GM21528 (cell line): ENCODE data around the gene NEGR1.

Experiments
- ATAC-seq: cut with Tn5 transposase; IDR thresholded peaks from one replicate; pipeline ENCODE4 v1.9.1; 2021; ENCODE audit warnings: mild to moderate bottlenecking, moderate library complexity; ENCODE audit not compliant: unreplicated experiment, low FRiP score

The NEGR1 gene

GRCh38 chr1:71599306-71599705 is 683.0 kb downstream of the NEGR1 start:
- no peak for ATAC-seq

DNA sequence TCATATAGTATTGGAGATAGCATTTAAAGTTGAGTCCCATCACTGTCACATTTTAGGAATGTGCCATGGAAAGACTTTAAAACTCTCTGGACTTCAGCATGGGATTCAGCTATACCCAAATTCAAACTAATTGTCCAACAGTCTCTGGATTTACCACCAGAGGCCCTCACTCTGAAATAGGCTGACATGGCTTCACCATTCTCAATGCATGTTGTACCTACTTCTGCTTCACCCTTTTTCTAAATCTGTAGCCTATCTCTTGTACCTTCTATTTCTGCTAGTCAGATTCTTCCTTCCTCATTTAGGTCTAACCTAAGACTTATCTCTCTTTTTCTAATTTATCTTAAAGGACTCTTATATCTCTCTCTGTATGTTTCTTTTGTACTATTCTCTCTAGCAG is 688.8 kb downstream of the NEGR1 start:
- no peak for ATAC-seq

DNA sequence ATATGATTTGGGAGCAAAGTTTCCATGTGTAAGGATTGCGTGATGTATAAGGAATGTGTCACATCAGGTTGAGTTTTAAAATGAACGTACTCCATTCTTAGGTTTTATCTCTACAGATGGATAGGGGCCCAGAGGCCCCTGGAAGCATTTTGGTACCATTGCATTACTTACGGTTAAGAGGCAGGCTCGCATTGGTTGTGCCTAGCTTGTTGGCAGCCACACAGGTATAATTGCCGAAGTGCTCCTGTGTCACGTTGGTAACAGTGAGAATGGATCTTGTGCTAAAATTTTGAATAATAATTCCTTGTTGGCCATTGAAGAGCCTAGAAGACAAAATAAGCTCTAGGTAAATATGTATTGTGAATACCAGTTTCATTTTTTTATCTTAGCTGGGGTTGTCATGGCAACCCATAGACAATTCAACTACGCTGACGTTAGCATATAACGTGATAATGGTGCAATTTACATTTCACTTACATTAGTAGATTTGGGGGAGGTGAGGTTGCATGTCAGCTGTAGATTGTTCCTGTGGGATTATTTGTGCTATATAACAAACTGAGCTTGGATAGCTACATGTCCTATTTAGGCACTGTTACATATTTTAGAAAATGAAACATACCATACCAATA is 689.6 kb downstream of the NEGR1 start:
- ATAC-seq: no peak

DNA sequence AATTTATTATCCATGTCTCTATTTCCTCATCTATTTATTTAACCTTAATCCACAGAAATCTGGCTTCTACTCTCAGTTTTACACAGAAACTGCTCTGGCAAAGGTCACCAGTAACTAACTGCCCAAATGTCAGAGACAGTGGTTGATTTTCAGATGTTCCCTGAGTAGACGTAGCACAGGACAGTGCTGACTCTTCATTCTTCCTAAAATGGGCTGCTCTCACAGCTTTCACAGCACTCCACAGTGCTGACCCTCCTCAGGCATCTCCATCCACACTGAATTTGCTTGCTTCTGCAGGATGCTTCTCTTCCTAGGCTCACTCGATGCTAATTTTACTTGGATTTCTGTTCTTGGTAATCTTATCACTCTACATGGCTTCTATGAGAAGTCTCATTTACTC is 693.3 kb downstream of the NEGR1 start:
- ATAC-seq: no peak

DNA sequence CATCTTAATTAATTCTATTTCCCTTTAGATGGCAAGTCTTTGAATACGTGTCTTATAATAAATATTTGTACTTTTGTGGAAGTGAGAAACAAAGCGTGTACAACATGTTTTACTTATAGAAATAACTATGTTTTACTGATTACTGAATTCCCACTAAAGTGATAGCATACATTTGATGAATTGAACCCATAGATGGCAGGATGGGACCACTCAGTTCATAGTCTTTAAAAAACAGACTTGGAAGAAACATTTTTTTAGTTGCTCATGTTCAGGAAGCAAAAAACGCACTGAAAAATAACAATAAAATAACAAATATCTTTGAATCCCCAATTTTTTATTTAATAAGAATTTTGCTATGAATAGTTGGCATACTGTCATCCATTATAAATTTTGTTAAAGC is 694.4 kb downstream of the NEGR1 start:
- no peak for ATAC-seq

- no peak for ATAC-seq
These were observed 696.3 kb downstream of the NEGR1 start for GRCh38 chr1:71586030-71586429.

GRCh38 chr1:71583756-71584155 is 698.6 kb downstream of the NEGR1 start:
- no peak for ATAC-seq

GRCh38 chr1:71582673-71583072 is 699.7 kb downstream of the NEGR1 start:
- ATAC-seq: no peak

DNA sequence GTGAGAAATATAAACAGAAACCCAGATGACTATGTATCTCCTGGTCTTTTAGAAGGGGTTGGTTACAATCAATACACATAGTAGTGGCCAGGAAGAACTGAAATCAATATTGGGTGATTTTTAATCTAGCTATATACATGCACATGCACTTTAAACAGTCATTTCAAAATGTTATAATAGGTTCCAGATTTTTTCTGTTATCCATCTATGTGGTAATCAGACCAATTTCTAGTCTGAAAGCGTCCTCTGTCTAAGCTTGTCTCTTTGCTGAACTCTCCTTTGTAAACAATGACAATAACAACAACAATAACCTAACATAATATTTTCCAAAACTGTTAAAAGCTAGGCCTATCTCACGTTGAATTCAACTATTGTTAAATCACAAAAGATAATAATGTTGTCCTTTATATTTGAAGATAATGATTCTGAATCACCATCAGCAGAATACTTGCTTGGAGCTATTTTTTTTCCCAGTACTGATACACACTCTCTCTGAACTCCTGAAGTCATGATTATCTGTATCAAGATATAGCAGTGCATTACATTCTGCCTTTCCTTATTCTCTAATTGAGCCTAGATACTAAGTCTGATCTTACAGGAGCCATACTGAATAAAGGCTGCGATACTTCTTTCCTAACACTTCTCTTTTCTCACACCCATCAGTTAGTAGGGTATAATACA is 704.7 kb downstream of the NEGR1 start:
- ATAC-seq: no peak

- ATAC-seq: no peak
These were observed 710.3 kb downstream of the NEGR1 start for GRCh38 chr1:71572038-71572437.

DNA sequence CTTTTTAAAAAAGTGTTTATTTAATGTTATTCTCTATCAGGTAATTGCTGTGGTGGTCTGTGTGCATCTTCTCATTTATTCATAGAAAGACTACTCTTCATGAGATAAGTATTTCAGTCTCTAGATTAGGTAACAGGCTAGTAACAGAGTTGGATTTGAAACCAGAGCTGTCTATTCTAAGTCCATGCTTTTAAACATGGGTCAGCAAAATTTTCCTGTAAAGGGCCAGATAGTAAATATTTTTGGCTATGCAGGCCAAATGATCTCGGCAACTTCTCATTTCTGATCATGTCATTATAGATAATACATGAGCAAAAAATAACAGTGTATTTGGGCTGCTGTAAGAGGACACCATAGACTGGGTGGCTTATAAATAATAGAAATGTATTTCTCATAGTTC is 715.9 kb downstream of the NEGR1 start:
- no peak for ATAC-seq

DNA sequence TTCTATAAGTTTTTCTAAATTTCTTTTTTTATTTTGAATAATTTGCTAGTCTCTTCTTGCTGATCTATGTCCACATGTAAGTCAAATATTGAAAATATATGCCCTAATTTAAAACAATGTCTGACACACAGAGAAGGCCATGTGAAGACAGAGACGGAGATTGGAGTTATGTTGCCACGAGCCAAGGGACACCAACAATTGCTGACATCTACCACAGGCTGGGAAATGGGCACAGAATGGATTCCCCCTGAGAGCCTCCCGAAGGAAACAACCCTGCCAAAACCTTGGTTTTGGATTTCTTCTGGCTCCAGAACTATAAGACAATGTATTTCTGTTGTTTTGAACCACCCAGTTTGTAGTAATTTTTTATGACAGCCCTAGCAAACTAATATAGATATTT is 716.5 kb downstream of the NEGR1 start:
- ATAC-seq: no peak

DNA sequence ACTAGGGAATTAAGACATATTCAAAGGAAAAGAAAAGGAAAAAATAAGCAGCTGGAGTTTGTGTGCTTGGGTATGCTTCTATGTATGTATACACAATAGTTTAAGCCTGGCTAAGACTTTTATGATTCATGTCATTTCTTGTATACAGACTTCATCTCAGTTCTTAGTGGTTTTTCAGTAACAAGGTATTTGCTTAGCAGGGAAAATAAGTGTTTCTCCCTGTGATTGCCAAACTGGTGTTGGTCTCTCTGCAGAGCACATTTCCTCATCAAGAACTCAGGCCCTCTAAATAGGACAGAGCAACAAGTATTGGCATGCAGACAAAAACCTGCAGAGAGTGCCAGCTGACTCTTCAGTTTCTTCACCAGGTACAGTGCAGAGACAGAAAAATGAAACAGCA is 717.1 kb downstream of the NEGR1 start:
- ATAC-seq: no peak

- ATAC-seq: no peak
These were observed 720.0 kb downstream of the NEGR1 start for GRCh38 chr1:71562298-71562697.

DNA sequence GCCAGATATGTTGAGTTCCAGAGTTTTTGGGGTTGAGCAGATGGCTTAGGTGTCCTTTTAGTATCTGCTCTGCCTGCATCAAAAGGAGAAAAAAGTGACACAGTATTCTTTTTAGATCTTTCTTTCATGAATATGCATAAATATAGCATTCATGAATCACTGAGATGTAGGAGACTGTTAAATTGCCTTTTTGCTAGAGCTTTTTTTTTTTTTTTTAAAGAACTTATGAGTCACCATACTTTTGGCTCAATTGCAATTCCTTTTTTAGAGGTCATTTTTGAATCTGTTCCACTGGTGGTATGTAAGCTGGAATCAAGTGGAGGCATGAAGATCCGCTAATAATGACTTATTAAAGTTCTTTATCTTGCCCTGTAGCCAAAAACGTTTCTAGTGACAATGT is 720.6 kb downstream of the NEGR1 start:
- ATAC-seq: no peak

- no peak for ATAC-seq
These were observed 721.1 kb downstream of the NEGR1 start for GRCh38 chr1:71561206-71561605.

GRCh38 chr1:71559880-71560279 is 722.5 kb downstream of the NEGR1 start:
- ATAC-seq: no peak

DNA sequence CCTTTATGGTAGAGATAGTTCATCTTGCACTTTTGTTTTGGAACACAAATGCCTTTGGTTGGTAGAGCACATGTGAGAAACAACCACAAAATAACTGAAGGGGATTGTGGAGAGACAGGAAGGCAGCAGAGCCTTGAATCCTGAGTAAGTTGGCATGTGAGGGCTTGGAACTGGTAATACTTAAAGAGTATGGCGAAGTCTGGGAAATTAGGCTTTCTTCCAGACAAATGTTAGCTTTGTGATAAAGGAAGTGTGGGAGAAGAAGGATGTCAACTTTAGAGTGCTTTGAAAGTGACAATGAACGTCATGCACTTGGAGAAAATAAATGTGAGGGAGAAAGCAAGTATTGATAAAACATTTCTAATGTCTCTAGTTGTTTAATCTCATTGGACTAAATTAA is 725.2 kb downstream of the NEGR1 start:
- no peak for ATAC-seq

GRCh38 chr1:71548398-71548890 is 733.9 kb downstream of the NEGR1 start:
- ATAC-seq: no peak

DNA sequence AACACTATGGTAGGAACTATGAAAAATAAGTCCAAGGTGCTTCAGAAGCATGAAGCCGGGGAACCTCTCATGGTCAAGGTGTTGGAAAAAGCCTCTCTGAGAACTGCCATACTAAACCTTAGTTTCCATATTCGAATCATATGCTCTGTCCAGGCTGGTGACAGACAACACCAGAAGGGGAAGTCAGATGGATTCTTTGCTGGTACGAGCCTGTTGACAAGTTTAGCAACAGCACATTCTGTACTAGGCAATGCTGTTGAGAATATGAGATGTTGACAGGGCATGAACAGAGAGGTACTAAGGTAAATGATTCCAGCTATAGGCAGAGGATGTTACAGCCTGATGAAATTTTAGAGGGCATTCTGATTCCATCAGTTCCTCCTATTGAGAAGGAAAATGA is 740.2 kb downstream of the NEGR1 start:
- ATAC-seq: no peak

GRCh38 chr1:71533950-71534349 is 748.4 kb downstream of the NEGR1 start:
- ATAC-seq: no peak

- no peak for ATAC-seq
These were observed 750.0 kb downstream of the NEGR1 start for GRCh38 chr1:71532343-71532742.
